Endodermal cell (in vitro differentiated cells): ENCODE data around the gene STX8. TPM values are rescaled to one million over a fixed set of nuclear protein-coding genes. Genes with fewer than 3 reads are reported as not detected.
A peak's percentile ranks its signal among the peaks of the same experiment; 100 is the strongest.

Experiments used
- DNase-seq: peaks from one replicate; pipeline ENCODE4 v3.0.0-alpha.2; 2017
- H3K27ac ChIP-seq: 2 replicates; pipeline ENCODE4 v1.5.1; 2013; ENCODE audit warnings: mild to moderate bottlenecking, low read depth, low read length, moderate library complexity
- H3K27me3 ChIP-seq: 2 replicates; pipeline ENCODE4 v1.6.1; 2013; ENCODE audit warnings: mild to moderate bottlenecking, low read length, moderate library complexity; ENCODE audit not compliant: insufficient read depth, control insufficient read depth, poor library complexity, severe bottlenecking
- H3K36me3 ChIP-seq: 2 replicates; pipeline ENCODE4 v1.7.0; 2013; ENCODE audit warnings: mild to moderate bottlenecking, low read length, moderate library complexity; ENCODE audit not compliant: control insufficient read depth, insufficient read depth
- H3K4me1 ChIP-seq: one replicate; pipeline ENCODE4 v1.7.0; 2013; ENCODE audit warnings: low read length; ENCODE audit not compliant: control insufficient read depth, insufficient read depth
- H3K4me3 ChIP-seq: 2 replicates; pipeline ENCODE4 v1.5.1; 2013; ENCODE audit warnings: mild to moderate bottlenecking, low read length, moderate library complexity
- H3K9ac ChIP-seq: 2 replicates; pipeline ENCODE4 v1.6.1; 2013; ENCODE audit warnings: mild to moderate bottlenecking, low read length, moderate library complexity; ENCODE audit not compliant: poor library complexity, severe bottlenecking; ENCODE audit errors: extremely low read depth
- H3K9me3 ChIP-seq: 2 replicates; pipeline ENCODE4 v1.6.1; 2013; ENCODE audit warnings: mild to moderate bottlenecking, low read length, moderate library complexity; ENCODE audit not compliant: control insufficient read depth
- H3K27ac Mint-ChIP-seq: 2 replicates; pipeline ENCODE4 v1.8.0; 2020; ENCODE audit warnings: mixed read lengths
- H3K27me3 Mint-ChIP-seq: 2 replicates; pipeline ENCODE4 v1.8.0; 2021; ENCODE audit warnings: mild to moderate bottlenecking, mixed read lengths; ENCODE audit not compliant: insufficient read depth
- H3K36me3 Mint-ChIP-seq: 2 replicates; pipeline ENCODE4 v1.8.0; 2020; ENCODE audit warnings: low read depth, mixed read lengths
- H3K4me1 Mint-ChIP-seq: 2 replicates; pipeline ENCODE4 v1.8.0; 2020; ENCODE audit warnings: mixed read lengths
- H3K4me3 Mint-ChIP-seq: 2 replicates; pipeline ENCODE4 v1.8.0; 2020; ENCODE audit warnings: mild to moderate bottlenecking, moderate library complexity, mixed read lengths
- H3K9me3 Mint-ChIP-seq: 2 replicates; pipeline ENCODE4 v1.8.0; 2020; ENCODE audit warnings: mild to moderate bottlenecking, mixed read lengths
- WGBS, 2 experiments: methylation state at CpG; one replicate each; pipeline versions ENCODE4 v1.1.5 to v1.1.7; 2013; ENCODE audit warnings: missing lambda C conversion rate in 2 of 2, mixed read lengths in 1 of 2; ENCODE audit not compliant: insufficient coverage in 1 of 2, insufficient read length in 1 of 2; 5-methylcytosine and 5-hydroxymethylcytosine counted together
- total RNA-seq, 2 donors: library from RNA; stranded (reverse); fragmentation: NEBNext Ultra II Directional in 1 of 2; extraction: Animal tissue kit (Norgen Biotek cat#: 25700) in 1 of 2; gene quantifications; 2 replicates in 1 of 2; 3 replicates in 1 of 2; pipeline ENCODE4 v1.2.1, GENCODE V29; 2021
- TF ChIP-seq, protein P1 (sequence below): fragments of 200-600 bp; sonication (generic); conservative IDR thresholded peaks from 2 replicates; pipeline ENCODE4 v1.5.0; 2021; ENCODE audit warnings: antibody characterized with exemption, mild to moderate bottlenecking

STX8 gene
- total RNA-seq, 2 donors from 2014 or later, result 82.5 to 98.2 TPM

DNA sequence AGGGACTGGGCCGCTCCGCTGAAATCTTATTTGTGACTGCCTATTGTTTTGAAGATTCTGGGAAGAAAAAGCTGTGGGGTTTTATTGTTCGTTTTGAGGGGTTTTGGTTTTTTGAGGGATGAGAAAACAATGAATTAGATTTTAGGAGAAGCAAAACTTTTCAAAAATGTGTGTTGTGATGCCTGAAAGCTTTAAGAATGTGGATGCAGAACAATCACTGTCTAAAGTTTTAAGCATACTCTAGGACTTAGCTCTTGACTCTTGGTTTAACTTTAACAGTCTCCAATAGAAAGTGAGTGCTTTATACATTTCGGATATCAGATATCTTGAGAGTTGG lies 1.7 kb upstream of the STX8 start:
- Mint-ChIP-seq H3K27me3 (peaks cover 2% of the 10 kb centered on the region), H3K4me1 (peaks cover 9% of the 10 kb centered on the region), H3K4me3 (peak overlapping the region; percentile 93), H3K27ac (no peak overlapping the region), H3K9me3 (peaks cover 2% of the 10 kb centered on the region), H3K36me3 (no peaks in the 10 kb centered on the region)
- Histone ChIP-seq H3K36me3 (no peaks in the 10 kb centered on the region), H3K27me3 (no peaks in the 10 kb centered on the region), H3K27ac (no peak overlapping the region), H3K9me3 (peaks cover 7% of the 10 kb centered on the region), H3K4me1 (no peaks in the 10 kb centered on the region), H3K4me3 (no peak overlapping the region), H3K9ac (no peak overlapping the region)
- 0 to 9% methylated on average over 1 to 4 of the region's 4 CpGs for WGBS, 2 experiments
- TF ChIP-seq, protein P1, sequence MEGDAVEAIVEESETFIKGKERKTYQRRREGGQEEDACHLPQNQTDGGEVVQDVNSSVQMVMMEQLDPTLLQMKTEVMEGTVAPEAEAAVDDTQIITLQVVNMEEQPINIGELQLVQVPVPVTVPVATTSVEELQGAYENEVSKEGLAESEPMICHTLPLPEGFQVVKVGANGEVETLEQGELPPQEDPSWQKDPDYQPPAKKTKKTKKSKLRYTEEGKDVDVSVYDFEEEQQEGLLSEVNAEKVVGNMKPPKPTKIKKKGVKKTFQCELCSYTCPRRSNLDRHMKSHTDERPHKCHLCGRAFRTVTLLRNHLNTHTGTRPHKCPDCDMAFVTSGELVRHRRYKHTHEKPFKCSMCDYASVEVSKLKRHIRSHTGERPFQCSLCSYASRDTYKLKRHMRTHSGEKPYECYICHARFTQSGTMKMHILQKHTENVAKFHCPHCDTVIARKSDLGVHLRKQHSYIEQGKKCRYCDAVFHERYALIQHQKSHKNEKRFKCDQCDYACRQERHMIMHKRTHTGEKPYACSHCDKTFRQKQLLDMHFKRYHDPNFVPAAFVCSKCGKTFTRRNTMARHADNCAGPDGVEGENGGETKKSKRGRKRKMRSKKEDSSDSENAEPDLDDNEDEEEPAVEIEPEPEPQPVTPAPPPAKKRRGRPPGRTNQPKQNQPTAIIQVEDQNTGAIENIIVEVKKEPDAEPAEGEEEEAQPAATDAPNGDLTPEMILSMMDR, result no peak
- DNase-seq, result no peak

DNA sequence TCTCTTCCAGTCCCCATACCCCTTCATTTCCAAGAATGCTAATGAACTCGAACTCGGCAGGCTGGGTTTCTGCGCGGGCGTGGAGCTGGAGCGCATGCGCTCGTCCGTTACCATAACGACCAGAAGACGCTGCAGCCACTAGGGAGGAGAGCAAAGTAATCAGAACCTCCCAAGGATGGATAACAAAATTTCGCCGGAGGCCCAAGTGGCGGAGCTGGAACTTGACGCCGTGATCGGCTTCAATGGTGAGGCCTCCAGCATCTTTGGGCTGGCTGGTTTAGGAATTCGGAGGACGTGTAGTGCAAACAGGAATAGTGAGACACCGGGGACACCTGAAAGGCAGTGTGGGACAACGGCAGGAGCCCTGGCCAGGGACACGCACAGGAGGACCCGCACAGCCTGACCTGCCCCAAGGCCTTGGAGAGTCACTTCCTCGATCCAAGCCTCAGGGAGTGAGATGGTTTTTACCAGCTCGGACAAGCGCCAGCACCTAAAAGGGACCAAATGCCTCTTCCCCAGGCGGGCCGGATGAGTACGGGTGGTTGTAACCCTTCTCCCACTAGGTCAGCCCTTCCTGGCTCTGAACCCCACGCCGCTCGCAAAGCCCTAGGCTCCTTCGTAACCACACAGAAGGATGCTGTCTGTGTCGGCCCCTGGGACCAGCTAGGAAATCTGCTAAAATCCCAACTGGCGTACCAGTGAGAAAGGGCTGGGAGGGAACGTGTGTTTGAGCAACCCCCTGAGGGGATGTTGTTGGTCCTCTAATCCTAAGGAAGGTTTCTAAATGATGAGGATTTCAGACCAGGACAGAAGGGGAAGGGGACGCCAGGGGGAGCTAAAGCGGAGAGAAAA lies 1.1 kb upstream of the STX8 start, which contains the start of gene CFAP52:
CFAP52 (plus strand) TSS at position 122 of the 852 bp plus-strand sequence; CDS start at position 176, 54 bp downstream.
- Mint-ChIP-seq H3K36me3 (no peaks in the 10 kb centered on the region), H3K4me1 (peaks cover 9% of the 10 kb centered on the region), H3K9me3 (peaks cover 2% of the 10 kb centered on the region), H3K4me3 (peak within 1 kb of the TSS; percentile 93), H3K27ac (peak within 1 kb of the TSS; percentile 88), H3K27me3 (peaks cover 2% of the 10 kb centered on the region)
- Histone ChIP-seq H3K4me1 (no peaks in the 10 kb centered on the region), H3K4me3 (peak within 1 kb of the TSS; percentile 95), H3K36me3 (no peaks in the 10 kb centered on the region), H3K9me3 (peaks cover 7% of the 10 kb centered on the region), H3K27ac (no peak within 1 kb of the TSS), H3K9ac (peak within 1 kb of the TSS; percentile 52), H3K27me3 (no peaks in the 10 kb centered on the region)
- WGBS, 2 experiments, result 2% methylated on average over 30 to 38 of the region's 38 CpGs
- TF ChIP-seq, protein P1, result peak; percentile 93
- DNase-seq, result peak; percentile 98

DNA sequence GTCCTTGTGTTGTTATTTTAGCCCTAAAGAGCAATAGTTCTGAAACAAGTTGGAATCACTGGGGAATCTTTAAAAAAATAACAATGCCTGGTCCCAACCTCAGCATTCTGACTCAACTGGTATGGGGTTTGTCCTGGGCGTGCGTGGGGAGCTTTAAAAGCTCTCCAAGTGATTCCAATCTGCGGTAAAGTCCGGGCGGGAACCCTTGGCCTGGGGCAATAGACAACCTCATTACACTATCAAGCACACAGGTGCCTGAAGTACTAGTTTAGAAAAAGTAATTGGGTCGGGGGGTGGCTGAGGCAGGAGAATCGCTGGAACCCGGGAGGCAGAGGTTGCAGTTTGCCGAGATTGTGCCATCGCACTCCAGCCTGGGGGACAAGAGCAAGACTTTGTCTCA lies 4.4 kb downstream of the STX8 start:
- Mint-ChIP-seq H3K27me3 (no peaks in the 10 kb centered on the region), H3K36me3 (peaks cover 27% of the 10 kb centered on the region), H3K4me3 (no peak overlapping the region), H3K9me3 (peaks cover 2% of the 10 kb centered on the region), H3K27ac (no peak overlapping the region), H3K4me1 (peaks cover 7% of the 10 kb centered on the region)
- 92 to 95% methylated on average over 4 to 10 of the region's 10 CpGs for WGBS, 2 experiments
- Histone ChIP-seq H3K4me3 (no peak overlapping the region), H3K9me3 (peaks cover 7% of the 10 kb centered on the region), H3K27ac (no peak overlapping the region), H3K36me3 (peaks cover 17% of the 10 kb centered on the region), H3K27me3 (no peaks in the 10 kb centered on the region), H3K4me1 (no peaks in the 10 kb centered on the region), H3K9ac (no peak overlapping the region)
- TF ChIP-seq, protein P1, result no peak
- no peak for DNase-seq
